ENCODE results near the gene CCNE1.
A peak's percentile ranks its signal among the peaks of the same experiment; 100 is the strongest.
"Not testable (repeated sequence)": the region's sequence is repeated elsewhere in the genome, so short reads cannot be mapped to it uniquely, and the experiment has no call there.

CCNE1 gene

DNA sequence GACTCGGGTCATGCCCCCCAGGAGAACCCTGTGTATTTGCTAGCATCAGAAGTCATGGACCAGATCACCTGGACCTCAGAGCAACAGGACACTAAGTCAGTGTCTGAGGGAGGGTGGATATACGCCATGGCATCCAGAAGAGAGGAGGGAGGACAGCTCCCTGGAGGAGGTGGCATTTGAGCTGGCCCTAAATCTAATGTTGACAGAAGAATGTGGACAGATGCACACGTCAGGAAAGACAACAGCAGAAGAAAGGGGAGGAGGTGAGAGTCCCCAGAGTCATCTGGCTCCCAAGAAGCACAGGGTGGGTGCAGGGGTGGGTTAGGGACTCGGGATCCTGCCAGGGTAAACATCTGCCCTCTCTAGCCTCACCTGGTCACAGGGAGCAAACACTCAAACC, 24.5 kb upstream of the CCNE1 start:
- DNase-seq (ENCODE audit: low spot score) = no peak

DNA sequence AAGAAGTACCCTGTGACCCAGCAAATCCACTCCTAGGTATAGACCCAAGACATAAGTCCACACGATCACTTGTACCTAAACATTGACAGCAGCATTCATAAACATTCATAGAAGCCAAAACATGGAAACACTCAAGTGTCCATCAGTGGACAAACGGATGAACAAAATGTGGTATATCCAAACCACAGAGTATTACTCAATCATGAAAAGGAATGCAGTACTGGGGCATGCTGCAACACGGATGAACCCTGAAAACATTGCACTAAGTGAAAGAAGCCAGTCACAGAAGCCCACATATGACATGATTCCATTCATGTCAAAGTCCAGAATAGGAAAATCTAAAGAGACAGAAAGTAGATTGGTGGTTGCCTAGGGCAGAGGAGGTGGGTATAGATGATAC, 22.8 kb upstream of the CCNE1 start:
- no peak for DNase-seq (ENCODE audit: low spot score)

DNA sequence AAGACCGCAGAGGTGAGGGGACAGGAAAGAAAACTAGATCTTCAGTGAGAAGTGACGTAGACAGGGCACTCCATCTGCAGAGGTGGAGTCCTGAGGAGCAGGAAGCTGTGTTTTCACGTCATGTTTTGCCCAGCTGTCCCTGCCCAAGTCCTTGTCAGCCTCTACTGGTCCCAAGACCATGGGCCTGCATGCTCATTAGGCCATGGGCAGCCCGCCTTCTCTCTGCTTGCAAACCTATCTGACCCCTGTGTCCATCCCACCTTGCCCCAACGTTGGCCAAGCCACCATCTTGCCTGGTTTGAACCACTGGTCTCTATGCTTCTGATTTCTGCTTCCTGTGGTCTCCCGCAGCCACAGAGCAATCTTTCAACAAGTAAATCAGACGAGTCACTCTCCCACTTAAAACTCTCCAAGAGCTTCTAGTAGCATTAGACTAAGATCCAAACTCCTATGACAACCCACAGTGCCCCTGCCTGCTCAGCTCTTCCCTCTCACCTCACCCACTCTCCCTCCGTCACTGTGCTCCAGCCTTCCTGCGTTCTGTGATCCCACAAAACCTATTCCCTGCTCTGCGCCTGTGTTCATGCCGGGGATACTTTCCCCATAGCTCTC, 18.6 kb upstream of the CCNE1 start:
- DNase-seq (ENCODE audit: low spot score) = no peak

DNA sequence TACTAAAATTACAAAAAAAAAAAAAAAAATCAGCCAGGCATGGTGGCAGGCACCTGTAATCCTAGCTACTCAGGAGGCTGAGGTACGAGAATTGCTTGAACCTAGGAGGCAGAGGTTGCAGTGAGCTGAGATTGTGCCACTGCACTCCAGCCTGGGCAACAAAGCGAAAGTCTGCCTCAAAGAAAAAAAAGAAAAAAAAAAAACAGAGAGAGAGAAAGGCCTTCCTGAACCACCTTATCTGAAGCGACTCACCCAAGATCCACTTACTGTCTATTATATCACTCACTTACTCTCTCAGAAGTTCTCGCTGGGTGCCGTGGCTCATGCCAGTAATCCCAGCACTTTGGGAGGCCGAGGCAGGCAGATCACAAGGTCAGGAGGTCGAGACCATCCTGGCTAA, 17.3 kb upstream of the CCNE1 start:
- DNase-seq (ENCODE audit: low spot score) = not testable (repeated sequence)

DNA sequence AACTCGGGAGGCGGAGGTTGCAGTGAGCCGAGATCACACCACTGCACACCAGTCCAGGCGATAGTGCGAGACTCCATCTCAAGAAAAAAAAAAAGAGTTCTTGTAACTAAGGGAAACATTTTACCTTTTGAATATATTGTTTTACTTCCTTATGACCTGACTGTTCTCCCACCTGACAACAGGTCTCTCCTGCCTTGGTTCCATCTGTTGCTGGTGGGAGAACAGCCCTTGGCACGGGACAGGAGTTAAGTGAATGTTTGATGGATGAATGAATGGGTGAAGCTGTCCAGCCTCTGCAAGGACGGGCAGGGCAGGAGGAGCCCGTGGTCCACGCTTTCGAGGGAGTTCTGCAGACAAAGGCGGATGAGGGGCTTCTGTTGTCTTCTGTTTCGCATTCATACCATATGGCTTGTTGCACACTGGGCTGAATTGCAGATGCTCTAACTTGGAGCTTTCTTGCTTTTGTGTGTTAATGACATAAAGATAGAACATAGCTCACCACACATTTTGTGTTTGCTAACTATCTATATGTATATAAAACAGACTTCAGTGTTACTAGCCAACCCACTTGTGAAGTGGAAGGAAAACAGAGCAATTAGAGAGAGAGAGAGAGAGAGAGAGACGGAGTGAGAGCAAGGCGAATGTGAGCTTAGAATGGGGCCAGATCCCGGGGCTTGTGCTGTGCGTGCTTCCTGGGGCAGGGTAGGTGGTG, 16.2 kb upstream of the CCNE1 start:
- no peak for DNase-seq (ENCODE audit: low spot score)

DNA sequence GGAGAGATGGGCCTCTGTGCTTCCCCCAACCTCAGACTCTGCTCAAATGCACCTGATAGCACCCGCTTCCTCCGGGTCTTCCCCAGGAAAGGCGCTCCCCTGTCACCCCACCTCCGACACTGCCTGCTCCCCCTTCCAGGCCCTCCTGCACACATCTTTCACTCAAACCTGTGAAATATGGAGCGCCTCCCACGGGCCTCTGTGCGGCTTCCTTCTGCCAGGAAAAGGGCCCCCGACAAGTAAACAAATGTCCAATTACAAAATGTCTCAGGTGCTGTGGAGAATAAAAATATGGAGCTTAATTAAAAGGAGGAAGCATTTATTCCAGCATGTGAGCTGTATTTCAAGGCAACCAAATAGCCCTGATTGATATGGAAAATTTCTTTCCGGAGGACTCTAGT, 15.6 kb upstream of the CCNE1 start:
- DNase-seq (ENCODE audit: low spot score) = no peak

DNA sequence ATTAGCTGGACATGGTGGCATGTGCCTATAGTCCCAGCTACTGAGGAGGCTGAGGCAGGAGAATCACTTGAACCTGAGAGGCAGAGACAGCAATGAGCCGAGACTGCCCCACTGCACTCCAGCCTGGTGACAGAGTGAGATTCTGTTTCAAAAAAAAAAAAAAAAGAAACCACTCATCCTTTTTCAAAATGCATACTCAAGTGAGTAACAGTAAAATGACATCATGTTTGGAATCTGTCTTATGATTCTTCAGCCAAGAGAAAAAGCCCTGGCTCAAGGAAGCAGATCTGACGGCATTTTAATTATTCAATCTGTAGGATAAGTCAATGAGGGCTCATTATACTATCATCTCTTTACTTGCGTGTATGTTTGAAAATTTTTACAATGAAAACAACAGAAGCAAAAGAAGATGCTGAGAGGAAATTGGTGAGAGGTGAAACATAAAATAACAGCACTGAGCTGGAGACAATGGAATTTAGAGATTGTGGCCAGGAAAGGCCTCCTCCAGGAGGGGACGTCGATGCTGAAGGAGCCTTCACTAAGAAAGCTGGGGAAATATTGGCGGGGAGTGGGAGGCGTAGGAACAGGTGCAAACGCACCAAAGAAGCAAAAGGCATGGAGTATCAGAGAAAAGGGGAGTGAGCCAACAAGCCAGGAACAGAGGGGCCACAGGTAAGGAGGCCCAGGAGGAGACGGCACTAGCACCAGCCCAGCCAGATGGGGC, 12.9 kb upstream of the CCNE1 start:
- DNase-seq (ENCODE audit: low spot score) = no peak

DNA sequence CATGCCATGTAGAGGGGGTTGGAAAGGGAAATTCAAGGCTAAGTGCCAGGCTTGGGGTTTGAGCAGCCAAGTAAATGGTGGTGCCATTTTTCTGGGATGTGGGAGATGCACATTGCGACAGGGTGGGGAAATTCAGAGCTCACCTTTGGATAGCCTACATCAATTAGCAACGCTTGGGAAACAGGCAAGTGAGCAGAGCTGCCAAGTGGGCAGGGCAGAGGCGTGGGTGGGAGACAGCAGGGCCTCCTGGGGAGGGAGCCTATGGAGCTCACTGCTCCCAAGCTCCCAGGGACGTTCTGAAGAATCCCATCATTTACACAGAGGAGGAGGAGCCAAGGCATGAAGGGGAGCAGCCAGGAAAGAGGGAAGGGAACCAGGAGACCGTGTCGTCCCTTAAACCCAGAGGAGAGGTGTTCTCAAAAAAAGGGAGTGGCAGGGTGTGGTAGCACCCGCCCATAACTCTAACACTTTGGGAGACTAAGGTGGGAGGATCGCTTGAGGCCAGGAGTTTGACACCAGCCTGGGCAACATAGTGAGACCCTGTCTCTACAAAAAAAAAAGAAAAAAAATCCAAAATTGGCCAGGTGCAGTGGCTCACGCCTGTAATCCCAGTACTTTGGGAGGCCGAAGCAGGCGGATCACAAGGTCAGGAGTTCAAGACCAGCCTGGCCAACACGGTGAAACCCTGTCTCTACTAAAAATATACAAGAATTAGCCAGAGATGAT, 11.5 kb upstream of the CCNE1 start:
- no peak for DNase-seq (ENCODE audit: low spot score)

DNA sequence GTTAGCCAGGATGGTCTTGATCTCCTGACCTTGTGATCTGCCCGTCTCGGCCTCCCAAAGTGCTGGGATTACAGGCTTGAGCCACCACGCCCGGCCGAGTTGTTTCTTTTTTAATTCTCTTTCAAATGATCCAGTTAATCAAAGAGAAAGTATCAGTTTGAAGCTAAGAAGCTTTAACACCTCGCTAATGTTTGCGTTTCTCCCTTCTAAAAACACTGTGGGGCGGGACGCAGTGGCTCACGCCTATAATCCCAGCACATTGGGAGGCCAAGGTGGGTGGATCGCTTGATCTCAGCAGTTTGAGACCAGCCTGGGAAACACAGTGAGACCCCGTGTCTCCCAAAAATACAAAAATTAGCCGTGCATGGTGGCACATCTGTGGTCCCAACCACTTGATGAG, 7.8 kb upstream of the CCNE1 start:
- DNase-seq (ENCODE audit: low spot score) = not testable (repeated sequence)

DNA sequence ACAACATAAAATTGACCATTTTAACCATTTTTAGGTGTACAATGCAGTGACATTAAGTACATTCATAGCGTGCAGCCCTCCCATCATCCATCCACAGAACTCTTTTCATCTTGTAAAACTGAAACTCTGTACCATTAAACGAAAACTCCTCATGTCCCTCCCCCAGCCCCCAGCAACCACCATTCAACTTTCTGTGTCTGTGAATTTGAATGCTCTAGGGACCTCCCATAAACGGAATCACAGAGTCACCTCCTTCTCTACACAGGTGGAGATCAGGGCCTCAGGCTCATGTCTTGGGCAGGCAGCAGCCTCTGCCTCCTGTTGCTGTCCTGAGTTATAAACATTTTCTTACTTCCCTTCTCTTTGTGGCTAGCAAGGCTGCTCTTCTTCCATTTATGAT, 7.3 kb upstream of the CCNE1 start:
- DNase-seq (ENCODE audit: low spot score) = no peak

DNA sequence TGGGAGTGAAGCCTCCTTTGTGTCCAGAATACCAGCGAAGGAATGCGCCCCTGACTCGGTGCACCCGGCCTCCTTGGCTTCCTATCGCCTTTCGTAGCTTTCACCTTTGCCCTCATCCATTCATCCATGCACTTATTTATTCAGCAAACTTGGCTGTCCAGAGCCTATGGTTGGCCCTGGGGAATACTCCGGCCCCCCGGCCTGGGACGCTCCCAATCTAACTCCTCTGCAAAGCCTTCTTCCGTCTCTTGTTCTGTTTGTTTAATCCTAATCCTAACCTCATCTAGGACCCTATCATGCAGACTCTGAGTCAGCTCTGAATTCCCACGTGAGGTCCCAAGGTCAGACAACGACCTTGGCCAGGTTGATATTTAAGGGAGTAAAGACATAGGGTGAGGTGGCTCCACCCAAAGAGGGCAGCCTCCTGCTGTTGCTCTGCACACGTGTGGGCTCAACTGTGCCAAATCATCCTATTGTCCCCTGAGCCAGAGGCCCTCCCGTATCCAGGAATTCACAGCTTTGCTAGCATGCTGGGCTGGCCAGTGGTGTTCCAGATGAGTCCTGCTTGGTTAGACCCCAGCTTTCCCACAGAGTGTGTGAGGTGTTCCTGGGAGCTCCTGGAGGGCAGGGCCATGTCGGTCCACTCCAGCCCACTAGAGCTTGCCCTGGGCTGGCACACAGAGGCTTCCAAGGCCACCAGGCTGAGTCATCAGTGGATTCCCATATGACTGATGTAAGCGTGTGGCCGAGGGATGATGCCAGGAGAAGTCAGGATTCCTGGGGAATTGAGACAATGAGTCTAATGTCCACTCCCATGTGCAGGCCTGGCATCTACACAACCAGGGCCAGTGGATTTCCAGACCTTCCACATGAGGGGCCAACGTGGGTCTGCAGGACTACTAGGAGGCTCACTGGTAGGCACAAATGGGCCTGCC, 6.5 kb upstream of the CCNE1 start:
- DNase-seq (ENCODE audit: low spot score) = no peak

DNA sequence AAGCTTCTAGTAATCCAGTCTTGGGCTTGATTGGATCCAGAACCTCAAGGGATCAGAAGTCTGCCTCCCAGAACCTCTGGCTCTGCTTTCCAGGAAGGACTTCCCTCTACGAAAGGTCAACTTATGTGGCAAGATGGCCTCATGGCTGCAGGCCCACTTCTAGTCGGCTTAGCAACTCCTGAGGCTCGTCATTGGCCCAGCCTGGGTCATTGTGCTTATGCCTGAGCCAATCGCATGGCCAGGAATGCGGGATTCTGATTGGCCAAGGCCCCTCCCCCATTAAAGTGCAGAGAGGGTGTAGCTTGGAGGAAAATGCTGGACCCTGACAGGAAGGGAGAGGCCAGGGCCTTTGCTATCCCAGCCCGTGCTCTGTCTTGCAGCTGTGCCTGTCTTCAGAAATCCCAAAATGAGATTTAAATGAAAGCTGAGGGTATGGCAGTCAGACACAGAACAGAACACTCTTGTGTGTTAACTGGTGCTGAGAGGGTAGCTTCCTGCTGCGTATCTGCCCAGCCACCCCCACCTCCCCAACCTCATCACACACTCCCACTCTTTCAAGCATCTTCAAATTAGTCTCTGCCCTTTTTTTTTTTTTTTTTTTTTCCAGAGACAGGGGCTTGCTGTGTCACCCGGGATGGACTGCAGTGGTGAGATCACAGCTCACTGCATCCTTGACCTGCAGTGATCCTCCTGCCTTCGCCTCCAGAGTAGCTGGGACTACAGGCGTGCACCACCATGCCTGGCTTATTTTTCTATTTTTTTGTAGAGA, 5.5 kb upstream of the CCNE1 start:
- no peak for DNase-seq (ENCODE audit: low spot score)

DNA sequence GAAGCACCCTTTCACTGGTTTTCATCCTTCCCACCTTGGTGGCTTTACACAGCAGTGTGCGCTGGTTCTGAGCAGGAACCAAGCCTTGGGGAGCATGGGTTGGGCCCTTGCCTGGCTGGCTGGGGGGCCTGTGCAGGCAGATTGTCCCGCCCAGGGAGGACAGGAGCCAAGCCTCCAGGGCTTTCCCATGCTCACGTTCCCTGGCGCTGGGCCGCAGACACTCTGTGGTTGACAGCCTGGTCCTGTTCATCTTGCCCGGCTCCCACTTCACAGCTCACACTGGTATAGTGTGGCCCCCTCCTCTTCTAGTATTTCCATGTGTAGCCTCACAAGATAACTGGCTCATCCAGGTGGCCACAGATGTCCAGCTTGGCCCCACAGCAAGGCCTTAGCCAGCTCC, 4.6 kb upstream of the CCNE1 start:
- no peak for DNase-seq (ENCODE audit: low spot score)

DNA sequence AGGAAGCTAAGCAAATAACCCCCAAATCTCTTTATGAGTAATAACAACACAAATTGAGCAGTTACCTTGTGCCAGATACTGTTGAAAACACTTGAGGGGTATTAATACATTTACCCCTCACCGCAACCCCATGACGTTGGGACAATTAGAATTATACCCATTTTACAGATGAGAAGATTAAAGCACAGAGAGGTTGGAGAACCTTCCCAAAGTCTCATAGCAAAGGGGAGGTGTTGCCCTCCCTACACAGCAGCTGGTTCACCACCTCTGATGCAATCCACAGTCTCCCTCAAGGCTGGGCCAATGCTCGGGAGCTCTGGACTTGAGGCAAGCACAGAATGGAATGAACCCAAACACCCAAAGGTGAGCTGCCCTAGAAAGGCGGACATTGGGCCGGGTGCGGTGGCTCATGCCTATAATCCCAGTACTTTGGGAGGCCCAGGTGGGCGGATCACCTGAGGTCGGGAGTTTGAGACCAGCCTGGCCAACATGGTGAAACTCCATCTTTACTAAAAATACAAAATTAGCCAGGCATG, 3.9 kb upstream of the CCNE1 start:
- DNase-seq (ENCODE audit: low spot score) = no peak

DNA sequence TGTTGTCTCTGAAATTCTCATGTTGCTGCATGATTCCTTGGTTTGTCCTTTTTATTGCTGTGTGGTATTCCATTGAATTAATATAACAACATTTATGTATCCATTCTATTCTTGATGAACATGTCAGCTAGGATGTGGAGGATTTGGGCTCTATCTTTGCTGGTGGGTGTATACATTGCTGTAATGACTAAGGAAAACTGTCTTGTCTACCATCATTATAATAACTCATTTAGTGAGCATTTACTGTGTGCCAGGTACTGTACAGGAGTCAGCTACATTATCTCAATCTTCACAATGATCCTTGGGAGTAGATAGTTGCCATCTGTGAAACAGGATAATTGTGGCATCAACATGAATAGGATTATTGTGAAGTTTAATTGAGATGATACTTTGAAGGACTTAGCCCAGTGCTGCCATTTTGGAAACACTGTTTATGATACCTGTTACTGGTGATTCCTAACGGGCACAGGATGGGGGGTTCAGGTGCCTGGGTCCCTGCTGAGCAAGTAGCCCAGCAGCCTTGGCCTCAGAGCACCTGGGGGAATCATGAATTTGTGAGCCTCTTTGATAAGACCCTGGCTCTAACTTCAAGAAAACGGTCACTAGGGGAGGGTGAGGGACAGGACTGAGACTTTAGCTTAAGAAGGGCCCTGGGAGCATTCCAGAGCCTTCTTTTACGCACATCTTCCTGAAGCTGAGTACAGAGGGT, 1.8 kb upstream of the CCNE1 start:
- no peak for DNase-seq (ENCODE audit: low spot score)

DNA sequence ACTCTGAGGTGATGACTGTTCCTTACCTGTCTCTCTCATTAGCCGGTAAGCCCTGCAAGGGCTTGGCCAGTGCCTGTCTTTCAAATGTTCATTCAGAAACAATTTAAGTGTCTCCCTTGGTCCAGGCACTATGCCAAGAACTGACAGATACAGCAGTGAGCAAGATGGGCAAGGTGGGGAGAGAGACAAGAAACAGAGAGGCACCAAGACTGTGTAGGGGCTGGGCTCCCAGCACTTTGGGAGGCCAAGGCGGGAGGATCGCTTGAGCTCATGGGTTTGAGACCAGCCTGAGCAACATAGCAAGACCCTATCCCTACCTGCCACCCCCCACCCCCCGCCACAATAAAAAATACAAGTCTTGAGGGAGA, 1.3 kb upstream of the CCNE1 start:
- no peak for DNase-seq (ENCODE audit: low spot score)

DNA sequence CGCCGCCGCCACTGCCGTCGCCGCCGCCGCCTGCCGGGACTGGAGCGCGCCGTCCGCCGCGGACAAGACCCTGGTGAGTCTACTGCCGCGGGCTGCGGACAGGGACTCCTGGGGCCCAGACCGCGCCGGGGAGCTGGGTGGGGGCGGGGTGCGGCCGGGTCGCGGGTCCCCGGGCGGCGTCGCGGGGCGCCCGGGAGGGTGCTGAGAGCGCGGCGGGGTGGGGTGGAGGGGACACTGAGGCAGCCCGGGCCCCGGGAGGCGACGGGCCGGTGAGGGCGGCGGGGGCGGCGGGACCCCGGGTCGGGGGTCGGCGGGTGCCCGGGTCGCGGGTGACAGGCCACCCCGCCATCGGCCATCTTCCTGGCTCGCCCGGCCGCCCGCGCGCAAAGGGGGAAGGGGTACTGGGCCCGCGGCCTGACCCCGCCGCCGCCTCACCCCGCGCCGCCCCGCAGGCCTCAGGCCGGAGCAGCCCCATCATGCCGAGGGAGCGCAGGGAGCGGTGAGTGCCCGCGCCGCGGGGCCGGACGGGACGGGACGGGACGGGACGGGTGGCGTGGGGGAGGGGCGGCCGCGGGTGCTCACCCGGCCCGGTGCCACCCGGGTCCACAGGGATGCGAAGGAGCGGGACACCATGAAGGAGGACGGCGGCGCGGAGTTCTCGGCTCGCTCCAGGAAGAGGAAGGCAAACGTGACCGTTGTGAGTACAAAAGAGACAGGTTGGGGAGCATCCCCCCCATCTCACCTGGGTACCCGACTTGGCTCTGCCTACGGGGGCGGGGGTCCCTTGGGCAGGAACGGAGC, 489 bp downstream of the CCNE1 start:
- DNase-seq (ENCODE audit: low spot score) = peak; percentile 63

DNA sequence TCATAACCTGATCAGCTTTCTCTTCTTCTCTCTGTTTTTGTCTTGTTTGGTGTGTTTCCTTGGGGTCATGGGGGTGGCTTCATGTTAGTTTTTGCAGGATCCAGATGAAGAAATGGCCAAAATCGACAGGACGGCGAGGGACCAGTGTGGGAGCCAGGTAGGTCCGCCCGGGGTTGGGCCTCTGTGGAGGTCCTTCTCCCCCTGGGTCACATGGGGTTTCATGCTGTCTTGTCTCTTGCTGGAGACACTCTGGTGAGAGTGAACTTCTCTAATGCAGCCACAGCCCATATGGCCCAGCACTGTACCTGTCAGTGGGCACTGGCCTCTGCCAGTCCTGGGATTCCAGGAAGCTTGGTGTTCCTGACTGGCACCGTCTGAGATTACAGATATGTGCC, 1.1 kb downstream of the CCNE1 start:
- DNase-seq (ENCODE audit: low spot score) = no peak

DNA sequence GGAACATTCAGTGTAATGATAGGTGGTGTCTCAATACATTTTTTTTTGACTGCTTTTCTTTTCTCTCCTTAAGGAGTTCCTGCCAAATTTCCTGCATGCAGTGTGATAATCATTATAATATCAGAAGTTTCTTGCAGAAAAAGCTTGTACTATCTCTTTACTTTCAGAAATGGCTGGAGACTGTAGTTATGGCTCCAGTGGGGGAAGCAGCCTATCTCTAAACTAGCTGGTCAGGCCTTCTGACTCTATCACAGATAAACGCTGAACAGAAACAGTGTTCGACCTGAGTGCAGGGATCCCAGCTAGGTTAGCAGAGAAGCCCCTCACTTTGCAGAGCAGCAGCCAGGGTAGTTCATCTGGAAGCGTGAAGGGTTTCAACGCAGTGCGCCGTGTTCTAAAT, 1.9 kb downstream of the CCNE1 start:
- no peak for DNase-seq (ENCODE audit: low spot score)

Measured in D341Med (cell line).